ENCODE results near the gene MYT1. TPM values are rescaled to one million over a fixed set of nuclear protein-coding genes. Genes with fewer than 3 reads are reported as not detected.

The MYT1 gene
- polyA plus RNA-seq, 1 of the 3 experiments (the other 2 are of a cell fraction): 0.10 TPM

- no peak for TF ChIP-seq MEF2A (IDR thresholded peaks at IDR 0.05; ENCODE audit: borderline replicate concordance, low read depth)
- no peak for TF ChIP-seq EZH2phosphoT487 (IDR thresholded peaks at IDR 0.05; ENCODE audit: borderline replicate concordance, low read depth)
- no peak for TF ChIP-seq RAD21 (IDR thresholded peaks at IDR 0.05; ENCODE audit: low read length)
- TF ChIP-seq FOXJ3 (CRISPR knock-in tag; IDR thresholded peaks at IDR 0.05): no peak
- TF ChIP-seq SIN3A (IDR thresholded peaks at IDR 0.05; ENCODE audit: borderline replicate concordance, low read depth, low read length): no peak
- no peak for TF ChIP-seq CHD2 (IDR thresholded peaks at IDR 0.05; ENCODE audit: low read length, partially characterized antibody)
- TF ChIP-seq, protein P1, sequence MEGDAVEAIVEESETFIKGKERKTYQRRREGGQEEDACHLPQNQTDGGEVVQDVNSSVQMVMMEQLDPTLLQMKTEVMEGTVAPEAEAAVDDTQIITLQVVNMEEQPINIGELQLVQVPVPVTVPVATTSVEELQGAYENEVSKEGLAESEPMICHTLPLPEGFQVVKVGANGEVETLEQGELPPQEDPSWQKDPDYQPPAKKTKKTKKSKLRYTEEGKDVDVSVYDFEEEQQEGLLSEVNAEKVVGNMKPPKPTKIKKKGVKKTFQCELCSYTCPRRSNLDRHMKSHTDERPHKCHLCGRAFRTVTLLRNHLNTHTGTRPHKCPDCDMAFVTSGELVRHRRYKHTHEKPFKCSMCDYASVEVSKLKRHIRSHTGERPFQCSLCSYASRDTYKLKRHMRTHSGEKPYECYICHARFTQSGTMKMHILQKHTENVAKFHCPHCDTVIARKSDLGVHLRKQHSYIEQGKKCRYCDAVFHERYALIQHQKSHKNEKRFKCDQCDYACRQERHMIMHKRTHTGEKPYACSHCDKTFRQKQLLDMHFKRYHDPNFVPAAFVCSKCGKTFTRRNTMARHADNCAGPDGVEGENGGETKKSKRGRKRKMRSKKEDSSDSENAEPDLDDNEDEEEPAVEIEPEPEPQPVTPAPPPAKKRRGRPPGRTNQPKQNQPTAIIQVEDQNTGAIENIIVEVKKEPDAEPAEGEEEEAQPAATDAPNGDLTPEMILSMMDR (IDR thresholded peaks at IDR 0.05): no peak
- TF ChIP-seq TCF12 (IDR thresholded peaks at IDR 0.05): no peak
- no peak for TF ChIP-seq RFX5 (IDR thresholded peaks at IDR 0.05; ENCODE audit: low read length)
- CTCF ChIA-PET: interaction anchor here (1.0 to 1.9 kb wide), 4 partner anchors 9 to 77 kb away, joined by 3 to 4 read pairs (median 4); no protein-coding TSS in a partner anchor
- peak overlapping the region in 1 of 2 experiments; percentile 71; a peak in 2 of 4 replicates for H3K27ac ChIP-seq (ENCODE audit: low read depth in 2 of 2, low read length in 1 of 2)
- no peaks in the 10 kb centered on the region for H3K79me2 ChIP-seq (ENCODE audit: insufficient read depth)
- H3K36me3 ChIP-seq (replicated peaks in 1 of 2; ENCODE audit: control insufficient read depth in 1 of 2, insufficient read depth in 2 of 2, low read length in 1 of 2): no peaks in the 10 kb centered on the region
- H3K4me3 ChIP-seq (ENCODE audit: low read depth in 2 of 2, low read length in 1 of 2): no peak overlapping the region
- no peaks in the 10 kb centered on the region for H3K27me3 ChIP-seq (ENCODE audit: insufficient read depth)
- 41% methylated on average over 10 of the region's 12 CpGs for WGBS (ENCODE audit: low lambda C conversion rate)
- no peaks in the 10 kb centered on the region for H3K9me3 ChIP-seq
- H3K9me2 ChIP-seq: no peaks in the 10 kb centered on the region
- peaks cover 0 to 22% of the 10 kb centered on the region in 2 experiments; a peak in 1 of 4 replicates for H3K4me1 ChIP-seq (ENCODE audit: control insufficient read depth in 1 of 2, insufficient read depth in 2 of 2, low read depth in 1 of 2, low read length in 1 of 2)
- no peak overlapping the region for H2AFZ ChIP-seq (ENCODE audit: low read depth)
- H3F3A ChIP-seq (replicated peaks; ENCODE audit: insufficient read depth): no peaks in the 10 kb centered on the region
- no peak overlapping the region for H3K4me2 ChIP-seq
- H4K20me1 ChIP-seq (ENCODE audit: insufficient read depth): no peaks in the 10 kb centered on the region
- H3K9ac ChIP-seq: no peak overlapping the region
- DNase-seq: no peak
- POLR2A ChIA-PET: interaction anchor here (1.2 to 1.9 kb wide), 2 partner anchors 8 to 18 kb away, joined by 3 to 8 read pairs; partner anchors contain the start of gene MYT1
Observed at GRCh38 chr20:64146936-64147477, 17.2 kb upstream of the MYT1 start.

DNA sequence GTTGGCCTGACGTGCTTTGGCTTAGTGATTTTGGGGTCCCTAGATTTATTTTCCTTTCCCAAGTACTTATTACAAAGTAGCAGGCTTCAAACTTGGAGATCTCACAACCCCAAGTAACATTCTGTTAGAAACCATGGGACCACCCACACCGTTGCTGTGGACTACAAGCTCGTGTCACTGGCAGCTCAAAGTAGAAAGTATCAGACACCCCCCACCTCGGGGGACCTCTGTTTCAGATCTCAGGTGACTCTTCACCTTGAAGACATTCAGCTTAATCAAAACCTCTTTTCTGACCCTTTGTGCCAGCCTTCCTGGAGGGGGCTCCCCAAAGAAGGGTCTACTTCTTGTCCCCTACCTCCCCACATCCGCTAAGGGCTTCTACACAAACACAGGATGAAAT is 15.7 kb upstream of the MYT1 start:
- Histone ChIP-seq H3K9me3 (no peaks in the 10 kb centered on the region), H3K4me1 (ENCODE audit: control insufficient read depth in 1 of 2, insufficient read depth in 2 of 2, low read depth in 1 of 2, low read length in 1 of 2) (peaks cover 0 to 29% of the 10 kb centered on the region in 2 experiments; a peak in 1 of 4 replicates), H3K9me2 (no peaks in the 10 kb centered on the region), H3F3A (replicated peaks; ENCODE audit: insufficient read depth) (no peaks in the 10 kb centered on the region), H4K20me1 (ENCODE audit: insufficient read depth) (no peaks in the 10 kb centered on the region), H3K4me3 (ENCODE audit: low read depth in 2 of 2, low read length in 1 of 2) (no peak overlapping the region), H3K27ac (ENCODE audit: low read depth in 2 of 2, low read length in 1 of 2) (no peak overlapping the region), H3K27me3 (ENCODE audit: insufficient read depth) (no peaks in the 10 kb centered on the region), H3K36me3 (replicated peaks in 1 of 2; ENCODE audit: control insufficient read depth in 1 of 2, insufficient read depth in 2 of 2, low read length in 1 of 2) (no peaks in the 10 kb centered on the region), H3K4me2 (no peak overlapping the region), H3K79me2 (ENCODE audit: insufficient read depth) (no peaks in the 10 kb centered on the region), H3K9ac (no peak overlapping the region), H2AFZ (ENCODE audit: low read depth) (no peak overlapping the region)
- ChIA-PET CTCF (interaction anchor here (1.6 kb wide), 1 partner anchor 27 kb away, joined by 4 read pairs; no protein-coding TSS in a partner anchor), POLR2A (no interaction called here)
- WGBS (ENCODE audit: low lambda C conversion rate): 38% methylated on average over 5 of the region's 5 CpGs
- no peak for DNase-seq
- no peak for TF ChIP-seq IRF3 (IDR thresholded peaks at IDR 0.05; ENCODE audit: low read depth, low read length)
- no peak for TF ChIP-seq TAF1 (IDR thresholded peaks at IDR 0.05; ENCODE audit: borderline replicate concordance, low read depth, low read length)
- no peak for TF ChIP-seq GABPA (IDR thresholded peaks at IDR 0.05; ENCODE audit: low read depth)
- no peak for TF ChIP-seq MEF2A (IDR thresholded peaks at IDR 0.05; ENCODE audit: borderline replicate concordance, low read depth)
- TF ChIP-seq, protein P2, sequence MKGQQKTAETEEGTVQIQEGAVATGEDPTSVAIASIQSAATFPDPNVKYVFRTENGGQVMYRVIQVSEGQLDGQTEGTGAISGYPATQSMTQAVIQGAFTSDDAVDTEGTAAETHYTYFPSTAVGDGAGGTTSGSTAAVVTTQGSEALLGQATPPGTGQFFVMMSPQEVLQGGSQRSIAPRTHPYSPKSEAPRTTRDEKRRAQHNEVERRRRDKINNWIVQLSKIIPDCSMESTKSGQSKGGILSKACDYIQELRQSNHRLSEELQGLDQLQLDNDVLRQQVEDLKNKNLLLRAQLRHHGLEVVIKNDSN (IDR thresholded peaks at IDR 0.05; ENCODE audit: borderline replicate concordance, low read depth): no peak
- no peak for TF ChIP-seq USF2 (IDR thresholded peaks at IDR 0.05; ENCODE audit: borderline replicate concordance, low read depth, low read length)
- TF ChIP-seq, protein P1 (IDR thresholded peaks at IDR 0.05): no peak
- TF ChIP-seq YY1 (IDR thresholded peaks at IDR 0.05; ENCODE audit: low read depth): no peak
- TF ChIP-seq FOSL2 (IDR thresholded peaks at IDR 0.05; ENCODE audit: borderline replicate concordance, low read depth): no peak
- TF ChIP-seq POLR2AphosphoS5 (IDR thresholded peaks at IDR 0.05; ENCODE audit: low read depth, low read length): no peak
- TF ChIP-seq RFX5 (IDR thresholded peaks at IDR 0.05; ENCODE audit: low read length): no peak
- no peak for TF ChIP-seq MXI1 (IDR thresholded peaks at IDR 0.05; ENCODE audit: low read depth, low read length)
- no peak for TF ChIP-seq TCF12 (IDR thresholded peaks at IDR 0.05)
- no peak for TF ChIP-seq JUND (IDR thresholded peaks at IDR 0.05)
- TF ChIP-seq RXRA (IDR thresholded peaks at IDR 0.05; ENCODE audit: borderline replicate concordance, low read depth): no peak
- no peak for TF ChIP-seq FOXJ3 (CRISPR knock-in tag; IDR thresholded peaks at IDR 0.05)
- no peak for TF ChIP-seq RCOR1 (IDR thresholded peaks at IDR 0.05; ENCODE audit: low read length)
